GM19397 (cell line): ENCODE results near the gene INPP5A.

Source experiments
- ATAC-seq: cut with Tn5 transposase; IDR thresholded peaks from one replicate; pipeline ENCODE4 v1.9.1; 2021; ENCODE audit warnings: mild to moderate bottlenecking, moderate library complexity; ENCODE audit not compliant: unreplicated experiment

The INPP5A gene

GRCh38 chr10:132624847-132625471 is 87.4 kb downstream of the INPP5A start:
- ATAC-seq: no peak

GRCh38 chr10:132626019-132626760 is 88.6 kb downstream of the INPP5A start:
- no peak for ATAC-seq

GRCh38 chr10:132626761-132627665 is 89.4 kb downstream of the INPP5A start:
- no peak for ATAC-seq

GRCh38 chr10:132627666-132628531 is 90.3 kb downstream of the INPP5A start:
- no peak for ATAC-seq

- ATAC-seq: no peak
These were observed 91.6 kb downstream of the INPP5A start for GRCh38 chr10:132628966-132629900.

- ATAC-seq: no peak
These were observed 92.6 kb downstream of the INPP5A start for GRCh38 chr10:132630156-132630555.

GRCh38 chr10:132630666-132631337 is 93.2 kb downstream of the INPP5A start:
- no peak for ATAC-seq

GRCh38 chr10:132631338-132631735 is 93.8 kb downstream of the INPP5A start:
- no peak for ATAC-seq

- no peak for ATAC-seq
These were observed 94.5 kb downstream of the INPP5A start for GRCh38 chr10:132632091-132632561.

GRCh38 chr10:132632851-132633684 is 95.5 kb downstream of the INPP5A start:
- no peak for ATAC-seq

GRCh38 chr10:132634241-132634946 is 96.8 kb downstream of the INPP5A start:
- no peak for ATAC-seq

- no peak for ATAC-seq
These were observed 97.3 kb downstream of the INPP5A start for GRCh38 chr10:132634947-132635271.

- ATAC-seq: no peak
These were observed 98.8 kb downstream of the INPP5A start for GRCh38 chr10:132636358-132636757.

- ATAC-seq: no peak
These were observed 100.0 kb downstream of the INPP5A start for GRCh38 chr10:132637477-132638129.

- ATAC-seq: no peak
These were observed 100.5 kb downstream of the INPP5A start for GRCh38 chr10:132638130-132638515.

- no peak for ATAC-seq
These were observed 101.9 kb downstream of the INPP5A start for GRCh38 chr10:132639470-132639869.
